Measurements from ENCODE around the gene LACC1. TPM values are rescaled to one million over a fixed set of nuclear protein-coding genes. Genes with fewer than 3 reads are reported as not detected.

LACC1 gene
- total RNA-seq, 1 donor from 2014 or later, result 2.1 TPM

GRCh38 chr13:43939086-43939485, 59.4 kb downstream of the LACC1 start:
- peaks cover 1% of the 10 kb centered on the region for H3K27me3 Mint-ChIP-seq (ENCODE audit: low read depth)
- no peak for DNase-seq (ENCODE audit: low spot score in 2 of 2, unreplicated experiment in 2 of 2)
- no peaks in the 10 kb centered on the region for H3K9me3 Mint-ChIP-seq
- TF ChIP-seq CTCF (IDR thresholded peaks at IDR 0.05; ENCODE audit: unreplicated experiment), result no peak
- H3K4me3 Mint-ChIP-seq, result no peak overlapping the region
- H3K36me3 Mint-ChIP-seq, result no peaks in the 10 kb centered on the region
- peaks cover 8% of the 10 kb centered on the region for H3K4me1 Mint-ChIP-seq
- no peak overlapping the region for H3K27ac Mint-ChIP-seq

- TF ChIP-seq CTCF (IDR thresholded peaks at IDR 0.05; ENCODE audit: unreplicated experiment), result no peak
- H3K36me3 Mint-ChIP-seq, result no peaks in the 10 kb centered on the region
- no peak overlapping the region for H3K4me3 Mint-ChIP-seq
- H3K27ac Mint-ChIP-seq, result no peak overlapping the region
- DNase-seq (ENCODE audit: low spot score in 2 of 2, unreplicated experiment in 2 of 2), result no peak
- H3K4me1 Mint-ChIP-seq, result peaks cover 18% of the 10 kb centered on the region
- H3K9me3 Mint-ChIP-seq, result peaks cover 6% of the 10 kb centered on the region
- no peaks in the 10 kb centered on the region for H3K27me3 Mint-ChIP-seq (ENCODE audit: low read depth)
Measured at GRCh38 chr13:43942286-43942685, 62.6 kb downstream of the LACC1 start.

Other genes with a start within 250 kb of the LACC1 start
- 2.5 to 3.0 TPM (median 3.0 TPM) in 3 replicates for gene ENOX1, start 92.9 kb upstream of the LACC1 start, total RNA-seq
- gene CCDC122, start 164 bp upstream of the LACC1 start, total RNA-seq, result 11.2 to 16.4 TPM (median 11.5 TPM) in 3 replicates

Data from mesothelial cell of epicardium (in vitro differentiated cells).